Activated CD4-positive, CD25-positive, alpha-beta regulatory T cell treated with anti-CD3 and anti-CD28 coated beads, Interleukin-2, amount 50 U/mL, for 16 hours (primary cell): Measurements from ENCODE around the gene MCL1.

Experiments used
- DNase-seq: peaks from one replicate; pipeline ENCODE4 v3.0.0-alpha.2; 2020; ENCODE audit warnings: low read depth, low spot score

MCL1 gene

DNA sequence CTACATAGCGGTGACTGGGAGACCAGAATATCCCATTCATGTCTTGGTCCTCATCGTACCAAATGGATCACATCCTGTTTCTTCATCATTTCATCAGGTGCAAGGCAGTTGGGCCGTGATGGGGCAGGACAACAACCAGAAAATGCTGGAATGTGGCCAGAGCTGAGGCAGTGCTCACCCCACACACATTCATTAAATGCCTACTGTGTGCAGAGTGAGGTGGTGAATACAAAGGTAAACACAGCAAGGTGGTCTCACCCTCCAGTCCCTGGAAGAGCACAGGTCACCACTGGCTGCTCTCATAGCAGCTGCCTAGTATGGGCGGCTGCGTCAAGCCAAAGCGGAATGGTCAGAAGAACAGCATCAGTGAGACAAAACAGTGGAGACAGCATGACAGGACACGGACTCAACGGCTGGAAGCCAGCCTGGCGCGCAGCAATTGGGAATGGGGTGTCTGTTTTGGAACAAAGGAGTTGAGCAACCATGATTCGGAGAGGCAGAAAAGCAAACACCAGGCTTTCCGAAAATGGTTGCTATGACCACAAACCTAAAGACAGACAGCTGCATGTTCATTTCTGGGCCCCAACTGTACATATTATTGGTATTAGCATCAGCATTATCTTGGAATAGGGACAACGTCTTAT is 35.8 kb downstream of the MCL1 start:
- DNase-seq = no peak

DNA sequence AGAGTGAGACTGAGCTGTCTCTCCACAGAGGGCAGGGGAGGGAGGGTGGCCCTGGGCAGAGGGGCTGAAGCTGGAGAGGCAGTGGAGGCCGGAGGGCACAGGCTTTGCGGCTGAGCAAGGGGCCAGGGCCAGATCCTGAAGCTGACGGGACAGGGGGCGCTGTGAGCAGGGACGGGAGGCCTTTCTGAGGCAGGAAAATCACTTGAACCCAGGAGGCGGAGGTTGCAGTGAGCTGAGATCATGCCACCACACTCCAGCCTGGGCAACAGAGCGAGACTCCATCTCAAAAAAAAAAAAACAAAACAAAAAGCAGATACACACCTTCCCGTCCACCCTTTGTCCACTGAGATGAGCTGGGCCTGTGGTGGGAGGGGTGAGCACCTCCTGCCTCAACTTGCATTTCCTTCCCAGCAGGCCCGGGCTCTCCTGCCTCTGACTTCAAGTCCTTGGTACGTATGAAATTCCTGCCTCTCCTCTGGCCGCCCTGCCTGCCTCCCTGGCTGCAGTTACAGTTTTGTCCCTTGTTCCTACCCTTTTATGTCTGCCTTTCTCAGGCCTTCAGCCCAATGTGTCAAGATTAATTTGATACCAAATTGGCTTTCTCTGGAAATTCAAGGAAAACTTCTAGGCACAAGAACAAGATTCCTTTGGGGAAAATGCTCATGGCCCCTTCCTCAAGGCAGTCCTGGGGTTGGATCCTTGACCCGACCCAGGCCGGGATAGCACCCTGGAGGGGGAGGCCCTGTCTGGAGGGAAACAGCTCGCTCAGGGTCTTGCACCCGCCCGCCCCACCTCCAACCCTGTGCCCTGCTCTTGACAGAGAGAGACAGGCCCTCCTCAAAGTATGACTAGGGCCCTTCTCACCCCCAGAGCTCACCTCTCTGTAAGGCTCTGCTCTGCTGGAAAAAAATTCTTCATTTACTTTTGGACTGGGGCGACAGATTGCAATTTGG is 41.4 kb downstream of the MCL1 start:
- DNase-seq = no peak

- DNase-seq = no peak
Measured at GRCh38 chr1:150536836-150537731, 42.3 kb downstream of the MCL1 start.

DNA sequence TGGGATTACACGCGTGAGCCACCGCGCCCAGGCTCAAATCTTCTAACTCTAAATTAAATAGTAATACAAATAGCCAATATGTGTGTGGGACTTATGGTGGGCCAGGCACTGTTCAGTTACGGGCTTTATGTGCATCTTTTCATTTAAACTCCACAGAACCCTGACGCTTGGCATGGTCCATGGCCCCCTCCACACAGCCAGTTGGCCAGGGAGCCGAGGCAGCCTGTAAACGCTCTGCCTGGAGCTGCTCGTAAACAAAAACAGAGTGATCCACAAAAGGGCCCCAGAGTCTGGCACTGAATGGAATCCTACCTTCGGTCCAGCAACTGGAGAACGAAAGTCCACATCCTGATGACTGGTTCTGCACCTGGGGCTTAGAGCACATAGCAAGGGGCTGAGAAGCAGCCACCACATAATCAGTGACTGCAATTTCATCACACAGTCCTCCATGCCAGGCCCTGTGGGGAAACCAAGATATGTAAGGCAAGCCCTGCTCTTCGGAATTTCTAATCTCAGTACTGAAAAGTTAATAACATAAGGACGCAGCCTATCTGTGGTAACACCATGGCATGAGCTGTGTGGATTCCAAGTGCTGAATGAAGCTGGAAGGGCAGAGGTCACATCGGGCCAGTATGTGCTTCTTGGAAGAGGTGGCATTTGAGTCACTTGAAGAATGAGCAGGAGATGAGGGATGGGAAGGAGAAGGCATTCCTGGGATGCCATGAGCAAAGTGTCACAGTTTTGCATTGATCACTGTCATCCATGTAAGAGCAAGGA is 43.7 kb downstream of the MCL1 start:
- DNase-seq = no peak

DNA sequence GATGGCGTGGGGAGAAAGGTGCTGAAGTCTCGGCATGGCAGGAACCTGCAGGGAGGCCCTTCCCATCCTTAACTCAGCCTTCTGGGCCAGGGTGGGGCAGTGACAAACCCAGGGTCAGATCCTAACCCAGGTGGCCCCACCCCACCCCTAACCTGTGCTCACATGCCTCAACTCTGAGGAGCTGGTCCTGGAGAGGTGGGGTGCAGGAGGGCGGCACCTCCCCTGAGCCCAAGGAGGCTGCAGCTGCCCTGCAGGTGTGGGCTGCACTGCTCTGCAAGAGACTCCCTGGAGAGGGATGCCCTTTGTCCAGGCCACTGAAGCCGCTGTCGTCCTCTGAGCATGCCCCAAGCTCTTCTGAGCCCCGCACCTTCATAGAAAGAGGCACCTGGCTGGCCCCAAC is 45.4 kb downstream of the MCL1 start:
- DNase-seq = no peak

- DNase-seq = no peak
Measured at GRCh38 chr1:150532860-150533259, 46.5 kb downstream of the MCL1 start.

DNA sequence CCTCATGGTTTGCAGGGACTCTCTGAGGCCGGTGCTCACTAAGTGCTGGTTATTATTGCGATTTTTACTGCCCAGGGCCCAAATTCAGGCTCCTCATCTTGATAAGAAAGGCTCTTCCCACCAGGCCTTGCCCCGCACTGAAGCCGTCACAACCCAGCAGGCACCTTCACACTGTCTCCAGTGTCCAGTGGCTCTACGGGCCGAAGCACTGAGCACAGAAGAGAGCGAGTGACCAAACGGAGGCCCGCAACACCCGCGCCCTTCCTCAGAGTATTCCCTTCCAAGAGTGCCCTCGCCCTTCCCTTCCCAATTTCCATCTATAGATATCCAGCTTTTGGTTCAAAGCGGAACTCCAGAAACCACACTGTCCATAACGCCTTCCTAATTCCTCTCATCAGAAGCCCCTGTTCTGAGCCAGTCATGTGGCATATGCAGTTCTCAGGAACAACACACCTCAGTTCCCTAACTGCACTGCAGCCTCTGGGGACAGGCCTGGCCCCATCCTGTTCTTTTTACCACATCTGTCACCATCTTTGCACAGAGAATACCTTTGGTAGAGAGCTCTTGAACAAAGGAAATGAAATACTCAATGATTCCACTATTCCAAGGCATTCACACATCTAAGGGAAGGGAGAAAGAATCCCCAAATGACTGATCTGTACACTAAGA is 48.8 kb downstream of the MCL1 start:
- DNase-seq = no peak

DNA sequence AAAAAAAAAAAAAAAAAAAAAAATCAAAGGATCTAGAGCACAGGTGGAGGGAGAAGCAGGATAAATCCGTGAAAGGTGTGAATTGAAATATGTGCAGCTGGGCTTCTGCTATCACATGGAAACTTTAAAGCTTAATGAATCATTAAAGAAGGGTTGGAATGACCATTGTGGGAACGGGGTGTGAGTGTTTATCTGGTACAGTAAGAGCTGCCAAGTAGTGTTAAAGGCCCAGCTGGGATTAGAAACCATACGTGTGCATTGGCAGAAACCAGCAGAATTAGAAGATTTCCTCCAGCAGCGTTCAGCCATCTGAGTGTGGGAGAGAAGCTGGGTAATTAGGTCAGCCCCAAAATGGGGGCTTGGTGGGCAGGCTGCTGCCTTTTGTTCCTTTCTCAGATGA is 50.4 kb downstream of the MCL1 start:
- no peak for DNase-seq

DNA sequence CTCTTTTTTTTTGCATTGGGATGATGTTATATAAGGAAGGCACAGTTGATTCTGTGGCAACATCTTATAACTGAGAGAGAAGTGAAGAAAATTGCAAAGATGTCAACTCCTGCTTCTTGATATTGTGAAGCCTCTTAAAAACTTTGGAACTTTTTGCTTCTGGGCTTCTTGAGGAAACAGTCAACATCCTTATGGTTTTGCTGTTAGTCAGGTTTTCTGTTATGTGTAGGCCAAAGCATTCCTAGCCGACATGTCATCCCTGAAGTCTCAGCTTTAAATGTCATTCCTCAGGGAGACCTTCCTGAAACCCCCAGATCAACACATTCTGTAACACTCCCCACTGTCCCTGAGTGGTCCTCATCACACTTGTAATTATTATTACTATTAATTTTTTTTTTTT is 51.2 kb downstream of the MCL1 start:
- DNase-seq = no peak

- DNase-seq = no peak
Measured at GRCh38 chr1:150525348-150525747, 54.1 kb downstream of the MCL1 start.
